ENCODE results near the gene CHD1L.
A peak's percentile ranks its signal among the peaks of the same experiment; 100 is the strongest.

The CHD1L gene

GRCh38 chr1:147246044-147246690 lies 3.7 kb downstream of the CHD1L start:
- peak; percentile 10 for DNase-seq (ENCODE audit: low read depth)
- TF ChIP-seq, protein P1, sequence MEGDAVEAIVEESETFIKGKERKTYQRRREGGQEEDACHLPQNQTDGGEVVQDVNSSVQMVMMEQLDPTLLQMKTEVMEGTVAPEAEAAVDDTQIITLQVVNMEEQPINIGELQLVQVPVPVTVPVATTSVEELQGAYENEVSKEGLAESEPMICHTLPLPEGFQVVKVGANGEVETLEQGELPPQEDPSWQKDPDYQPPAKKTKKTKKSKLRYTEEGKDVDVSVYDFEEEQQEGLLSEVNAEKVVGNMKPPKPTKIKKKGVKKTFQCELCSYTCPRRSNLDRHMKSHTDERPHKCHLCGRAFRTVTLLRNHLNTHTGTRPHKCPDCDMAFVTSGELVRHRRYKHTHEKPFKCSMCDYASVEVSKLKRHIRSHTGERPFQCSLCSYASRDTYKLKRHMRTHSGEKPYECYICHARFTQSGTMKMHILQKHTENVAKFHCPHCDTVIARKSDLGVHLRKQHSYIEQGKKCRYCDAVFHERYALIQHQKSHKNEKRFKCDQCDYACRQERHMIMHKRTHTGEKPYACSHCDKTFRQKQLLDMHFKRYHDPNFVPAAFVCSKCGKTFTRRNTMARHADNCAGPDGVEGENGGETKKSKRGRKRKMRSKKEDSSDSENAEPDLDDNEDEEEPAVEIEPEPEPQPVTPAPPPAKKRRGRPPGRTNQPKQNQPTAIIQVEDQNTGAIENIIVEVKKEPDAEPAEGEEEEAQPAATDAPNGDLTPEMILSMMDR (conservative IDR thresholded peaks at IDR 0.05; ENCODE audit: low read depth, low read length), result no peak
- no peak overlapping the region for H3K4me3 ChIP-seq (ENCODE audit: low read depth, low read length)

DNA sequence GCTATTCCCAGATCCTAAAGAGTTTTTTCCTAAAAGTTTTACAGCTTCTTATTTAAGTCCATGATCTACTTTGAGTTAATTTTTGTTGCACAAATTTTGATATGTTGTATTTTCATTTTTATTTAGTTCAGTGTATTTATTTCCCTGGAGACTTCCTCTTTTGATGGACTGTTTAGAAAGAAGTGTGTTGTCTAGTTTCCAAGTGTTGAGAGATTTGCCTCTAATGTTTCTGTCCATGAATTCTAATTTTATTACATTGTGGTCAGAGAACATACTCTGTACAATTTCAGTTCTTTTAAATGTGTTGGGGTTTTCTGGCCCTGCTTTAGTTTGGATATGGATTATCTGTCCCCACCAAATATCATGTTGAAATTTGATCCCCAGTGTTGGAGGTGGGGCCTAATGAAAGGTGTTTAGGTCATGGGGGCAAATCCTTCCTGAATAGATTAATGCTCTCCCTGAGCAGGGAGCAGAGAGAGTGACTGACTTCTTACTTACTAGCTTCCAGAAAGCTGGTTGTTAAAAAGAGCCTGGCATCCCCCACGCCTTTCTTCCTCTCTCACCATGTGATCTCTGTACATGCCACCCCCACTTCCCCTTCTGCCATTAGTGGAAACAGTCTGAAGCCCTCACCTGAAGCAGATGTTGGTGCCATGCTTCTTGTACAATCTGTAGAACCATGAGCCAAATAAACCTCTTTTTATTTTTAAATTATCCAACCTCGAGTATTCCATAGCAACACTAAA lies 4.6 kb downstream of the CHD1L start:
- no peak for DNase-seq (ENCODE audit: low read depth)
- TF ChIP-seq, protein P1 (conservative IDR thresholded peaks at IDR 0.05; ENCODE audit: low read depth, low read length), result no peak
- no peak overlapping the region for H3K4me3 ChIP-seq (ENCODE audit: low read depth, low read length)

GRCh38 chr1:147247656-147248238 lies 5.3 kb downstream of the CHD1L start:
- no peak overlapping the region for H3K4me3 ChIP-seq (ENCODE audit: low read depth, low read length)
- peak; percentile 28 for DNase-seq (ENCODE audit: low read depth)
- TF ChIP-seq, protein P1 (conservative IDR thresholded peaks at IDR 0.05; ENCODE audit: low read depth, low read length), result no peak

DNA sequence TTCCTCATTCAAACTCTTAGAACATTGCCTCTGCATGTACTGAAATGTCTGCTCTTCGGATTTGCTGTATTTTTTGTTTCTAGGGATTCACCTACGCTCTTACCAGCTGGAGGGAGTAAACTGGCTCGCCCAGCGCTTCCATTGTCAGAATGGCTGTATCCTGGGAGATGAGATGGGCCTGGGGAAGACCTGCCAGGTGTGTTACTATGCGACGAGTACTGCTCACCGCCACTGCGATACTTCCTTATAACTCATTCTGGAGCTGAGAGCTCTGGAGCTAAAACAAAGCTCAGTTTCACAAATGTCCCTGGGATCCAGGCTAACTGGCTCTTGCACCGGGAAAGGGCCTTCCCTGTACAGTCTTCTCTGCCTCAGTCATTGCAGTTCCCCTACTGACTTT lies 10.1 kb downstream of the CHD1L start:
- TF ChIP-seq, protein P1 (conservative IDR thresholded peaks at IDR 0.05; ENCODE audit: low read depth, low read length), result no peak
- no peak for DNase-seq (ENCODE audit: low read depth)
- no peak overlapping the region for H3K4me3 ChIP-seq (ENCODE audit: low read depth, low read length)

GRCh38 chr1:147260956-147261355 lies 18.5 kb downstream of the CHD1L start:
- TF ChIP-seq, protein P1 (conservative IDR thresholded peaks at IDR 0.05; ENCODE audit: low read depth, low read length), result no peak
- H3K4me3 ChIP-seq (ENCODE audit: low read depth, low read length), result no peak overlapping the region
- no peak for DNase-seq (ENCODE audit: low read depth)

GRCh38 chr1:147264158-147264768 lies 21.8 kb downstream of the CHD1L start:
- DNase-seq (ENCODE audit: low read depth), result peak; percentile 63
- TF ChIP-seq, protein P1 (conservative IDR thresholded peaks at IDR 0.05; ENCODE audit: low read depth, low read length), result no peak
- no peak overlapping the region for H3K4me3 ChIP-seq (ENCODE audit: low read depth, low read length)
